HepG2 (cell line): ENCODE data around the gene HINFP. TPM values are rescaled to one million over a fixed set of nuclear protein-coding genes. Genes with fewer than 3 reads are reported as not detected.
A peak's percentile ranks its signal among the peaks of the same experiment; 100 is the strongest.

Experiments
- CBX1 ChIP-seq: IDR thresholded peaks from one replicate; pipeline ENCODE4 v1.6.1; 2016; ENCODE audit warnings: antibody characterized with exemption, low read depth
- CREM ChIP-seq, 2 experiments: sonication (generic) in 1 of 2; formaldehyde crosslinking in 1 of 2; IDR thresholded peaks; 2 replicates each; pipeline versions ENCODE4 v1.4.0 to v1.6.1; 2016 to 2020; ENCODE audit warnings: antibody characterized with exemption in 1 of 2, mild to moderate bottlenecking in 1 of 2, missing genetic modification reagents in 1 of 2
- DRAP1 ChIP-seq: IDR thresholded peaks from 2 replicates; pipeline ENCODE4 v1.6.1; 2016; ENCODE audit warnings: missing genetic modification reagents, missing compliant biosample characterization
- GABPA ChIP-seq, 2 experiments: IDR thresholded peaks; 2 replicates each; pipeline ENCODE4 v1.6.1; 2011 to 2016; ENCODE audit warnings: low read depth in 2 of 2, low read length in 1 of 2, missing biosample characterization in 1 of 2, missing genetic modification characterization in 1 of 2
- GMEB1 ChIP-seq: sonication (generic); formaldehyde crosslinking; IDR thresholded peaks from 2 replicates; pipeline ENCODE4 v1.5.1; 2020; ENCODE audit warnings: missing genetic modification reagents, mild to moderate bottlenecking, borderline replicate concordance
- HMGXB4 ChIP-seq, 2 experiments: sonication (generic) in 1 of 2; formaldehyde crosslinking in 1 of 2; IDR thresholded peaks; 2 replicates each; pipeline versions ENCODE4 v1.4.0 to v1.6.1; 2018 to 2020; ENCODE audit warnings: missing genetic modification reagents in 2 of 2, borderline replicate concordance in 1 of 2, low read depth in 1 of 2, mild to moderate bottlenecking in 1 of 2, missing biosample characterization in 1 of 2
- IKZF4 ChIP-seq: sonication (generic); formaldehyde crosslinking; IDR thresholded peaks from 2 replicates; pipeline ENCODE4 v1.5.1; 2020; ENCODE audit warnings: borderline replicate concordance, mild to moderate bottlenecking, low read depth, missing genetic modification reagents; ENCODE audit errors: not compliant biosample characterization
- MBD4 ChIP-seq: IDR thresholded peaks from 2 replicates; pipeline ENCODE4 v1.6.1; 2012; ENCODE audit warnings: low read length, inconsistent platforms, borderline replicate concordance
- MLXIP ChIP-seq: sonication (generic); formaldehyde crosslinking; IDR thresholded peaks from 2 replicates; pipeline ENCODE4 v1.9.0; 2021; ENCODE audit warnings: missing genetic modification reagents, borderline replicate concordance
- PRDM10 ChIP-seq: sonication (generic); formaldehyde crosslinking; IDR thresholded peaks from 2 replicates; pipeline ENCODE4 v1.4.0; 2020; ENCODE audit warnings: low read depth, missing genetic modification reagents
- SMARCE1 ChIP-seq: fragments of 450-650 bp; IDR thresholded peaks from 2 replicates; pipeline ENCODE4 v1.6.1; 2017; ENCODE audit warnings: borderline replicate concordance
- ZBTB2 ChIP-seq: sonication (generic); formaldehyde crosslinking; IDR thresholded peaks from 2 replicates; pipeline ENCODE4 v1.8.0; 2022; ENCODE audit warnings: low read depth, missing genetic modification reagents
- ZNF484 ChIP-seq: sonication (generic); formaldehyde crosslinking; IDR thresholded peaks from 2 replicates; pipeline ENCODE4 v1.5.1; 2020; ENCODE audit warnings: mild to moderate bottlenecking, low read depth, missing genetic modification reagents, borderline replicate concordance
- ZNF792 ChIP-seq: IDR thresholded peaks from 2 replicates; pipeline ENCODE4 v1.6.1; 2016
- polyA plus RNA-seq, 8 experiments: library from polyadenylated mRNA; depleted of rRNA in 3 of 8; stranded (reverse) in 7 of 8; unstranded in 1 of 8; fragments of >200 nt; fragmentation: Illumina TruSeq in 4 of 8; extraction: Trizol in 4 of 8; gene quantifications; 2 replicates each; pipeline versions ENCODE4 v1.2.1 to v1.2.3, GENCODE V29; 2011 to 2016; ENCODE audit warnings: low read depth in 4 of 8, missing spikeins in 1 of 8, mixed read lengths in 1 of 8; ENCODE audit not compliant: insufficient read depth in 1 of 8
- total RNA-seq, 5 experiments: library from RNA; depleted of rRNA; stranded (reverse); fragments of >200 nt; fragmentation: Illumina TruSeq; extraction: Trizol; gene quantifications; 2 replicates each; pipeline ENCODE4 v1.2.3, GENCODE V29; 2016; ENCODE audit warnings: low read depth in 1 of 5

HINFP gene
- total and polyA plus RNA-seq, 2 of the 13 experiments (the other 11 are each of a cell fraction or from before 2014, with no cell fraction given), result 15.1 to 21.4 TPM

- peak; percentile 53; the same call in 1 of the 2 replicates for TF ChIP-seq GMEB1 (CRISPR knock-in tag)
- TF ChIP-seq CREM (IDR thresholded peaks at IDR 0.05), result peak; percentile 38; the same call in 1 of the 2 replicates
- TF ChIP-seq CREM (CRISPR knock-in tag; IDR thresholded peaks at IDR 0.05), result no peak
- TF ChIP-seq ZNF792 (CRISPR knock-in tag), result no peak
- no peak for TF ChIP-seq SMARCE1
- no peak for TF ChIP-seq MBD4
- no peak for TF ChIP-seq DRAP1 (CRISPR knock-in tag)
- no peak; the same call in 1 of the 2 replicates for TF ChIP-seq ZBTB2 (CRISPR knock-in tag)
- TF ChIP-seq ZNF484 (CRISPR knock-in tag), result no peak
- TF ChIP-seq CBX1, result peak; percentile 87
- no peak for TF ChIP-seq PRDM10
- TF ChIP-seq HMGXB4 (CRISPR knock-in tag; IDR thresholded peaks at IDR 0.05; ENCODE audit: borderline replicate concordance in 1 of 2, low read depth in 1 of 2), result peak; percentile 95 to 99; a peak in 3 of 4 replicates
- TF ChIP-seq MLXIP (CRISPR knock-in tag), result 0 out of 2 replicates have a peak, but pooled peaks have one; percentile 17
- TF ChIP-seq IKZF4 (CRISPR knock-in tag), result no peak
- no peak for TF ChIP-seq GABPA (IDR thresholded peaks at IDR 0.05; ENCODE audit: low read depth, low read length)
- TF ChIP-seq GABPA (CRISPR knock-in tag; IDR thresholded peaks at IDR 0.05; ENCODE audit: low read depth), result no peak
Measured at GRCh38 chr11:119168471-119169281, 47.3 kb downstream of the HINFP start, which contains the start of gene NLRX1 (continued).
